HFFc6 (cell line): ENCODE results near the gene PIK3C2G. TPM values are rescaled to one million over a fixed set of nuclear protein-coding genes. Genes with fewer than 3 reads are reported as not detected.

Experiments used
- DNase-seq: peaks from one replicate; pipeline ENCODE4 v3.0.0-alpha.2; 2018
- H3K27ac Mint-ChIP-seq: 2 replicates; pipeline ENCODE4 v1.8.0; 2020; ENCODE audit warnings: mild to moderate bottlenecking, mixed read lengths
- H3K27me3 Mint-ChIP-seq: 2 replicates; pipeline ENCODE4 v1.8.0; 2021; ENCODE audit warnings: mild to moderate bottlenecking, moderate library complexity, mixed read lengths; ENCODE audit not compliant: insufficient read depth
- H3K36me3 Mint-ChIP-seq: 2 replicates; pipeline ENCODE4 v1.8.0; 2021; ENCODE audit warnings: low read depth, mixed read lengths
- H3K4me1 Mint-ChIP-seq: 2 replicates; pipeline ENCODE4 v1.8.0; 2020; ENCODE audit warnings: low read depth, mixed read lengths
- H3K4me3 Mint-ChIP-seq: 2 replicates; pipeline ENCODE4 v1.8.0; 2020; ENCODE audit warnings: mild to moderate bottlenecking, moderate library complexity, mixed read lengths
- H3K9me3 Mint-ChIP-seq: 2 replicates; pipeline ENCODE4 v1.8.0; 2020; ENCODE audit warnings: mild to moderate bottlenecking, mixed read lengths
- total RNA-seq, 6 experiments: library from RNA; stranded (reverse); fragmentation: NEBNext Ultra II Directional; extraction: Animal tissue kit (Norgen Biotek cat#: 25700); gene quantifications; 2 replicates in 1 of 6; 3 replicates in 5 of 6; pipeline ENCODE4 v1.2.3, GENCODE V29; 2021
- TF ChIP-seq, protein P1 (sequence below): fragments of 200-600 bp; sonication (generic); IDR thresholded peaks from 2 replicates; pipeline ENCODE4 v1.5.0; 2021; ENCODE audit warnings: antibody characterized with exemption, mild to moderate bottlenecking

Gene PIK3C2G
- total RNA-seq, 6 experiments from 2014 or later, result not detected

DNA sequence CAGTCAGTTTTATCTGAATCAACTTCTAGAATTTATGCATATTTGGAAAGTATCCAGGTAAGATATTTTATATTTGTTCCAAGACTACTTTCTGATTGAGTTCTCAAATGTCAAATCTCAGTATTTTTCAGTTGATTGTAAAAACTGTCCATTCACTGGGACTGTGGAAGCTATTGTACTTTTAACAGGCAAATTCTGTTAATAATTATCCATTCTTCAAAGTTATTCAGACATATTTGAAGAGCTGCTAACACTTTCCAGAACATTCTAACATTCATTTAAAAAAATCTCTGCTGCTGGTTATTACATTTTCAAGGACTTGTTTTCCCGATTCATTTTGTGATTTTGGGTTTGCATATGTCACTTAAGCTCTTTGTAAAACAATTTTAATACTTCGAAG lies 59.7 kb downstream of the PIK3C2G start:
- DNase-seq, result no peak
- Mint-ChIP-seq H3K4me3 (no peak overlapping the region), H3K27me3 (peaks cover 2% of the 10 kb centered on the region; the same call in 1 of the 2 replicates), H3K4me1 (peaks cover 24% of the 10 kb centered on the region), H3K36me3 (no peaks in the 10 kb centered on the region), H3K27ac (no peak overlapping the region), H3K9me3 (no peaks in the 10 kb centered on the region)
- TF ChIP-seq, protein P1, sequence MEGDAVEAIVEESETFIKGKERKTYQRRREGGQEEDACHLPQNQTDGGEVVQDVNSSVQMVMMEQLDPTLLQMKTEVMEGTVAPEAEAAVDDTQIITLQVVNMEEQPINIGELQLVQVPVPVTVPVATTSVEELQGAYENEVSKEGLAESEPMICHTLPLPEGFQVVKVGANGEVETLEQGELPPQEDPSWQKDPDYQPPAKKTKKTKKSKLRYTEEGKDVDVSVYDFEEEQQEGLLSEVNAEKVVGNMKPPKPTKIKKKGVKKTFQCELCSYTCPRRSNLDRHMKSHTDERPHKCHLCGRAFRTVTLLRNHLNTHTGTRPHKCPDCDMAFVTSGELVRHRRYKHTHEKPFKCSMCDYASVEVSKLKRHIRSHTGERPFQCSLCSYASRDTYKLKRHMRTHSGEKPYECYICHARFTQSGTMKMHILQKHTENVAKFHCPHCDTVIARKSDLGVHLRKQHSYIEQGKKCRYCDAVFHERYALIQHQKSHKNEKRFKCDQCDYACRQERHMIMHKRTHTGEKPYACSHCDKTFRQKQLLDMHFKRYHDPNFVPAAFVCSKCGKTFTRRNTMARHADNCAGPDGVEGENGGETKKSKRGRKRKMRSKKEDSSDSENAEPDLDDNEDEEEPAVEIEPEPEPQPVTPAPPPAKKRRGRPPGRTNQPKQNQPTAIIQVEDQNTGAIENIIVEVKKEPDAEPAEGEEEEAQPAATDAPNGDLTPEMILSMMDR, result no peak

DNA sequence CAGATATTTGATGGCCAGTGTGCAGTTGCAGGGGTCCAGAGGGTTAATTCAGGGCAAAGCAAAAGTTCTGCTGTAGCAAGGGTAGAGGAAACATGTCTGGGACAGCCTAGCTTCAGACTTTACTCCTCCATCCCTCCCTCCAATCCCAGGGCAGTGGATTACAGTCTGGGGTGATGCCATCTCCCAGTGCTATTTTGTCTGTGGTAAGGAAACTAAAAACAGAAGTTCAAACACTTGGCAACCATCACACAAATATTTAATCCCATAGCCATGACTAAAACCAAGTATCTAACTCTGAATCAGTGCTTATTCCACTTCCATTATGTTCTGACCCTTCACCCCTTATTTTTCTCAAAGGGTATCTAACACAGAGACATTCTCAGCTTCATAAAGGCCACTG lies 61.8 kb downstream of the PIK3C2G start:
- H3K27ac Mint-ChIP-seq, result no peak overlapping the region
- peaks cover 2% of the 10 kb centered on the region; the same call in 1 of the 2 replicates for H3K27me3 Mint-ChIP-seq
- peak; percentile 45 for DNase-seq

DNA sequence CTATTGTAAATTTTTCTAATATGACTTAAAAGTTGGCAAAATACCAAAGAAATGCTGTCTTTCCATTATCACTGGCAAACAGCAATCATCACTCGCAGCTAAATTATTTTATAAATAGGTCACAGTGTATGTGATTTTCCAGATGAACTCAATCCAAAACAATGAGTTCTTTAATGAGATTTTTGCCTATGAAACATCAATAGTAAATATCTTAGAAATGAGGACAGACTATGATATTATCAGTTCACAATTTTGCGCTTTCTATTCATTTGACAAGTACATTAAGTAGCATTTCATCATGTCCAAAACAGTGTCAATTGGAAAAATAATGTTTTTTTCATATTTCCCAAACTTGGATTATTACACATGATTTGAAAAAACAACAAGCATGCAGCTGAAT lies 65.7 kb downstream of the PIK3C2G start:
- Mint-ChIP-seq H3K4me3 (no peak overlapping the region), H3K36me3 (no peaks in the 10 kb centered on the region), H3K4me1 (peaks cover 10% of the 10 kb centered on the region; the same call in 1 of the 2 replicates), H3K9me3 (no peaks in the 10 kb centered on the region), H3K27me3 (peaks cover 2% of the 10 kb centered on the region; the same call in 1 of the 2 replicates), H3K27ac (no peak overlapping the region)
- no peak for DNase-seq
- TF ChIP-seq, protein P1, result no peak

More for the DNA sequence above, 61.8 kb downstream of the PIK3C2G start:
- H3K36me3 Mint-ChIP-seq, result no peaks in the 10 kb centered on the region
- H3K9me3 Mint-ChIP-seq, result no peaks in the 10 kb centered on the region
- no peak overlapping the region for H3K4me3 Mint-ChIP-seq
- peaks cover 24% of the 10 kb centered on the region for H3K4me1 Mint-ChIP-seq
- TF ChIP-seq, protein P1, result no peak

DNA sequence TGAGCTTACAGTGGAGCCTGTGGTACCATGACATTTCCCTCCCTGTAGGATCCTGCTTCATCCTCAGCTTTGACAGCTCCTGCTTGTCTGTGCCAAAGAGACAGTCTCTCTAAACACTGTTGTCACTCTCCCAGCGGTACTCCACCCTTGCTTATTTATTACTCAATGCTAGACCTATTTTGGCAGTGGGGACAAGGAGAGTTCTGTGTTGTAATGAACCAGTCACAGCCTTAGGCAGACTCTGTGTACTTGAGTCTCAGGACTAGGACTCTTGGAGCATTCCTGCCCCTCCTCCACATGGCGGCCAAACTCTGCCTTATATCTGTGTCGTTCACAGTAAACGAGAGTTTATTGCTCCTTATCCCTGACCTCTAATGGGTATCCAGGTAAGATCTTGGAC lies 70.9 kb downstream of the PIK3C2G start:
- no peak overlapping the region for H3K4me3 Mint-ChIP-seq
- TF ChIP-seq, protein P1, result no peak
- H3K36me3 Mint-ChIP-seq, result no peaks in the 10 kb centered on the region
- peaks cover 3% of the 10 kb centered on the region; the same call in 1 of the 2 replicates for H3K27me3 Mint-ChIP-seq
- H3K4me1 Mint-ChIP-seq, result no peaks in the 10 kb centered on the region
- H3K27ac Mint-ChIP-seq, result no peak overlapping the region
- no peaks in the 10 kb centered on the region for H3K9me3 Mint-ChIP-seq
- DNase-seq, result no peak

DNA sequence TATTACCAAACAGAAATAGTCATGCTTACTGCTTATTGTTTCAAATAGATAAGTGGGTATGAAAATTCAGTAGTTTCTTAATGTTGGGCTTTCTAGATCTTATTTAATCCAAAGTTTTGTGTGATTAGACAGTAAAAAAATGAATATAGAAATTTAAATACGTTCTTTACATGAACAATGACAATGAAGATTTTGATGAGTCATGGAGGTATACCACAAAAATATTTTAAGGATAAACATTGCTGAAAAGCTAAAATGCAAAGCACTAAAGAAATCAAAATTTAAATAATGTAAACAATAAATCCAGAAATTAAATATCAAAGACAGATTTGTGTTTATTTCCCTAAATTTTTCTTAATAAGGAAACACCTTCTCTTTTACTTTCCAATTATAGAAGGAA lies 78.3 kb downstream of the PIK3C2G start:
- no peaks in the 10 kb centered on the region for H3K36me3 Mint-ChIP-seq
- H3K27me3 Mint-ChIP-seq, result no peaks in the 10 kb centered on the region
- DNase-seq, result no peak
- H3K4me3 Mint-ChIP-seq, result no peak overlapping the region
- TF ChIP-seq, protein P1, result no peak
- H3K9me3 Mint-ChIP-seq, result no peaks in the 10 kb centered on the region
- H3K27ac Mint-ChIP-seq, result no peak overlapping the region
- no peaks in the 10 kb centered on the region for H3K4me1 Mint-ChIP-seq

DNA sequence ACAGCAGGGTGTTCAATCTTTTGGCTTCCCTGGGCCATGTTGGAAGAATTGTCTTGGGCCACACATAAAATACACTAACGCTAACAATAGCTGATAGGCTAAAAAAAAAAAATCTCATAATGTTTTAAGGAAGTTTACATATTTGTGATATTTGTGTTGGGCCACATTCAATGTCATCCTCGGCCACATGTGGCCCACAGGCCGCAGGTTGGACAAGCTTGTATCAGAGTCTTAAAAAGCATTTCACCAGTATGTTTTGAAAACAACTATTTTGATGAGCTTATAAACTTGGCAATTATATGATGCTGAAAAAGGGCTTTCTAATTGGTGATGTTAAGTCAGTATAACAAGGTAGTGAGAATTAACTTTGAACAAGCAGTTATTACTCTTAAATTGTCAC lies 78.9 kb downstream of the PIK3C2G start:
- no peaks in the 10 kb centered on the region for H3K27me3 Mint-ChIP-seq

More for the DNA sequence above, 78.9 kb downstream of the PIK3C2G start:
- TF ChIP-seq, protein P1, result no peak
- Mint-ChIP-seq H3K4me1 (peaks cover 4% of the 10 kb centered on the region), H3K4me3 (no peak overlapping the region), H3K9me3 (no peaks in the 10 kb centered on the region), H3K36me3 (no peaks in the 10 kb centered on the region), H3K27ac (no peak overlapping the region)
- DNase-seq, result no peak
